NOMO-1 treated with DMSO at 0.1 percent for 48 hours (cell line): ENCODE measurements around the gene KLHL3.

Source experiments
- DNase-seq: peaks from one replicate; lab custom pipeline; 2025; ENCODE audit not compliant: unreplicated experiment; lab: John Stamatoyannopoulos, UW

Gene KLHL3

GRCh38 chr5:137592317-137592716 is 143.6 kb downstream of the KLHL3 start:
- no peak for DNase-seq

DNA sequence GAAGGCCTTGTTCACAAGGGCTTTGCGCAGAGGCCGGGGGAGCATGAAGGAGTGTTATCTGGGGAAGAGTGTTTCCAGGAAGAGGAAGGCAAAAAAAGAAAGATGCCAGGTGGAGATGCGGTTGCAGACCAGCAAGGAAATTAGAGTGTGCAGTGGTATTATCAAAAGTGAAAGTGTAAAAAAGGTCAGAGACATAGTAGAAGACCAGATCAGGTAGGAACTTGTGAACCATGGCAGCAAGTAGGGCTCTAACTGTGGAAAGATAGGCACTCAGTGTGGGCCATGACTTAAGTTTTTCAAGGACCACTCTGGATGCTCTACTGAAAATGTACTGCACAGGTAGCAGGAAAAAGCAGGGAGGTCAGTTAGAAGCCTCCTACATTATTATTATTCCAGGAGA is 146.7 kb downstream of the KLHL3 start:
- no peak for DNase-seq

DNA sequence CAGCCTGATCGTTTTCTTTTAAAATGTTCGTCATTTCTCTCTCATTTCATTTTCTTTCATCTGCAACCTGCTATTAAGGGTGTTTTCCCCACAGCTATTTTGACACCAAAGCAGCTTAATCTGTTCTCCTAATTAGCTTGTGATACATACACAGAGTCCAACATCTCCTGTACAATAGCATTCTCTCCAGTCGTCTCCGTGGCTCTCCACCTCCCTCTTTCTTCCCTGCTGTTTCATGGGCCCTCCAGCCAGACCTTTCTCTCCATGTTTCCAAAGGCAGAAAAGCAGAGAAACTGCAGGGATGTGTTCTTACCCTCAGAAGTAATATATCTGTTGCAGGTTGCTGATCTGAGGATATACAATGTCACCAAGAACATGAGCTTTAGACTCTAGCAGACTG is 148.0 kb downstream of the KLHL3 start:
- no peak for DNase-seq

- DNase-seq, result no peak
Observed at GRCh38 chr5:137584262-137584661, 151.6 kb downstream of the KLHL3 start.

GRCh38 chr5:137583129-137583528 is 152.8 kb downstream of the KLHL3 start:
- DNase-seq, result no peak

DNA sequence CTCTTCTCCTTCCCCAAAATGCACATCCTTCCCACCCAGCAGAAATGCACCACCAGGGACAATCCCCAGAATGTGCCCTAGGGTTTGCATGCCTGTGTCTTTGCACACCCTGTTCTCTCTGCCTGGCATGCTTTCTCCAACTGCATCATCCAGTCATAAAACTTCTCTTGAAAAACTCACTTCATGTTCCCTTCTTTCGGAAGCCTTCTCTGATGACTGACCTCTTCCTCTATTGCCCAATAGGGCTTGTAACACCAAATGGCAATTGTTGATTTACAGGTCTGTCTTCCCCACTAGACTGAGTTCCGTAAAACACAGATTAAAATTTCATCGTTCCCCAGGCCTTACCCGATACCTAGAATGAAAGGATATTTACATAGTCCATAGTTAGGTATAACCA is 153.7 kb downstream of the KLHL3 start:
- DNase-seq, result peak; percentile 98

GRCh38 chr5:137581776-137582175 is 154.1 kb downstream of the KLHL3 start:
- peak; percentile 87 for DNase-seq

DNA sequence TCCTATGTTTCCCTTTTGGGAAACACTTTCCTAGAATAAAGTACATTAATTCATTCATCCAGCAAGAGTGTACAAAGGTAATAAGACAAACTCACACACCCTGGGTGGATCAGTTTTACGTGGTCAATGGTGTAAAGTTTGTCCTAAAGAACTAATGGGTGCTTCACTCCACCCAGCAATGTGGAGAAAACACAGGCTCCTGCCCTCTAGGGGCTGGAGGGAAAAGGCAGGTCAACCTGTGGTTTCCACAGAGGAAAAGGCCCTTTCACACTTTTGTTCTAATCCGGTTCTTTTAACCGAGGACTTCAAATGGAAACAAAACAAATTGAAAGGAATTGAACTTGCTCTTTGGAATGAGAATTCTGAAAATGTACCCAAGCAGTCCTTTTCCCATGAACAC is 155.9 kb downstream of the KLHL3 start:
- no peak for DNase-seq

- no peak for DNase-seq
Observed at GRCh38 chr5:137575847-137576246, 160.0 kb downstream of the KLHL3 start.

DNA sequence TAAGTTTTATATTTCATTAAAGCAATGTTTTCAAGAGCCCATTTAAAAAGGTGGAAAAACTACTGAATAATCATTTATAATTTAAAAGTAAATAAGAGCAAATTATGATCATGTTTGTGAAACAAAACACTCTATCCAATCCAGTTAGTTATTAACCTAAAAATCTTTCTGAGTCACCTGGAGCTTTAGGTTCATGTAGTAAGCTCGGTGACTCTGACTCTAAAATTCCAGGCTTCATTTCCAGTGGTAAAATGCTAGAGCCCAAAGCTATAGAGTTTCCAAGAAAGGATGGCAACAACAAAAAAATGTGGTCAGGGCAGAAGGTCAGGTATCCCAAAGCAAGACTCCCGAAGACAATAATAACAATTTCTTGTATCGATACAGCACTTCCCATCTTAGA is 160.7 kb downstream of the KLHL3 start:
- DNase-seq, result no peak

- no peak for DNase-seq
Observed at GRCh38 chr5:137573376-137573775, 162.5 kb downstream of the KLHL3 start.

- no peak for DNase-seq
Observed at GRCh38 chr5:137572042-137572695, 163.7 kb downstream of the KLHL3 start.

- no peak for DNase-seq
Observed at GRCh38 chr5:137570070-137570469, 165.8 kb downstream of the KLHL3 start.
